H54 (cell line): Measurements from ENCODE around the gene RNF121.

ENCODE experiments used
- DNase-seq: peaks from one replicate; pipeline ENCODE4 v3.0.0; 2011; ENCODE audit warnings: low spot score, mixed read lengths; ENCODE audit not compliant: insufficient read length
- FAIRE-seq: peaks from 3 replicates; lab custom pipeline; 2011; peaks lifted over from hg19 to GRCh38; lab: Jason Lieb, UNC
- POLR2A ChIP-seq: IDR thresholded peaks from 2 replicates; pipeline ENCODE4 v1.6.1; 2011; ENCODE audit warnings: low read depth, mild to moderate bottlenecking, low read length

RNF121 gene

GRCh38 chr11:71927820-71928736 is 768 bp upstream of the RNF121 start, which contains the start of gene XNDC1N:
XNDC1N (minus strand) TSS chr11:71928594; CDS start chr11:71923353, 5,241 bp downstream.
- DNase-seq (peak; percentile 65), FAIRE-seq (no peak)

GRCh38 chr11:71929491-71929890 is 645 bp downstream of the RNF121 start:
- no peak for TF ChIP-seq POLR2A
- no peak for FAIRE-seq
- DNase-seq = no peak

More at GRCh38 chr11:71927820-71928736, 768 bp upstream of the RNF121 start, which contains the start of gene XNDC1N:
- peak; percentile 46; the same call in 1 of the 2 replicates for TF ChIP-seq POLR2A

GRCh38 chr11:71930556-71931244 is 1.9 kb downstream of the RNF121 start:
- no peak for TF ChIP-seq POLR2A
- DNase-seq = no peak
- no peak for FAIRE-seq

- no peak for TF ChIP-seq POLR2A
- no peak for FAIRE-seq
- DNase-seq = no peak
These were observed 2.4 kb downstream of the RNF121 start for GRCh38 chr11:71931245-71931602.

- no peak for DNase-seq
- FAIRE-seq = no peak
These were observed 4.5 kb downstream of the RNF121 start for GRCh38 chr11:71933141-71933933.

GRCh38 chr11:71934213-71934612 is 5.4 kb downstream of the RNF121 start:
- no peak for TF ChIP-seq POLR2A
- FAIRE-seq = no peak
- no peak for DNase-seq

More at GRCh38 chr11:71933141-71933933, 4.5 kb downstream of the RNF121 start:
- no peak for TF ChIP-seq POLR2A

- FAIRE-seq (no peak), DNase-seq (no peak)
- TF ChIP-seq POLR2A = no peak
These were observed 6.6 kb downstream of the RNF121 start for GRCh38 chr11:71935338-71935925.

- TF ChIP-seq POLR2A = no peak
- no peak for DNase-seq
- FAIRE-seq = no peak
These were observed 8.0 kb downstream of the RNF121 start for GRCh38 chr11:71936825-71937224.

- FAIRE-seq (no peak), DNase-seq (no peak)
- no peak for TF ChIP-seq POLR2A
These were observed 9.0 kb downstream of the RNF121 start for GRCh38 chr11:71937826-71938225.

- FAIRE-seq (no peak), DNase-seq (no peak)
- no peak for TF ChIP-seq POLR2A
These were observed 11.8 kb downstream of the RNF121 start for GRCh38 chr11:71940561-71941219.

- no peak for TF ChIP-seq POLR2A
- DNase-seq (peak; percentile 23), FAIRE-seq (no peak)
These were observed 17.3 kb downstream of the RNF121 start for GRCh38 chr11:71946144-71946571.

- DNase-seq = no peak
- FAIRE-seq = no peak
These were observed 18.7 kb downstream of the RNF121 start for GRCh38 chr11:71947498-71947897.

More at GRCh38 chr11:71947498-71947897, 18.7 kb downstream of the RNF121 start:
- no peak for TF ChIP-seq POLR2A
